Sigmoid colon (tissue), 4 donors: ENCODE results near the gene SLC38A8.

Experiments
- POLR2A ChIP-seq, 2 donors: fragments of 450-650 bp; IDR thresholded peaks; one replicate each; pipeline ENCODE4 v1.6.1; 2016; ENCODE audit warnings: antibody characterized with exemption in 2 of 2, mild to moderate bottlenecking in 2 of 2, moderate library complexity in 2 of 2
- POLR2AphosphoS5 ChIP-seq, 4 donors: sonication (generic); formaldehyde crosslinking; IDR thresholded peaks; one replicate each; pipeline ENCODE4 v1.6.1; 2017; ENCODE audit warnings: antibody characterized with exemption in 4 of 4
- TF ChIP-seq, protein P1 (sequence below), 4 experiments: fragments of 450-650 bp in 3 of 4; fragments of 200-600 bp in 1 of 4; IDR thresholded peaks; one replicate each; pipeline ENCODE4 v1.5.1; 2016 to 2019; ENCODE audit warnings: antibody characterized with exemption in 4 of 4, mild to moderate bottlenecking in 3 of 4, moderate library complexity in 2 of 4

DNA sequence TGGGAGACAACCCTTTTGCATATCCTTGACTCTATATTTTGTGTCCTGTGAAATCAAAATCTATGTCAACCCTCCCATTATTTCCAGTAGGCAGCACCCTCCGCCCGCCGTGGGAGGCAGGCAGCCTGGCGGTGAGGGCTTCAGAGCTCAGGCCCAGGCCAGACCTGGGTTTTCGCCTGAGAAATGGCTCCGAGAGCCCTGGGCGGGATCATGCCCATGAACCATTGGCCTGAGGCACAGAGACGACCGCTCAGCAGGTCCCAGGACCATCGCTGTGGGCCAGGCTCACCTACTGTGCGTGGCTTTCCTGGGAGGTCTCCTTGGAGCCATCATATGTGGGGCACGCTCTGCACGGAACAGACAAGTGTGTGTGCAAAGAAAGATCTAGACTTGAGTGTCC lies 6.3 kb upstream of the SLC38A8 start:
- TF ChIP-seq POLR2AphosphoS5 (IDR thresholded peaks at IDR 0.05): no peak
- TF ChIP-seq POLR2A (IDR thresholded peaks at IDR 0.05): no peak
- TF ChIP-seq, protein P1, sequence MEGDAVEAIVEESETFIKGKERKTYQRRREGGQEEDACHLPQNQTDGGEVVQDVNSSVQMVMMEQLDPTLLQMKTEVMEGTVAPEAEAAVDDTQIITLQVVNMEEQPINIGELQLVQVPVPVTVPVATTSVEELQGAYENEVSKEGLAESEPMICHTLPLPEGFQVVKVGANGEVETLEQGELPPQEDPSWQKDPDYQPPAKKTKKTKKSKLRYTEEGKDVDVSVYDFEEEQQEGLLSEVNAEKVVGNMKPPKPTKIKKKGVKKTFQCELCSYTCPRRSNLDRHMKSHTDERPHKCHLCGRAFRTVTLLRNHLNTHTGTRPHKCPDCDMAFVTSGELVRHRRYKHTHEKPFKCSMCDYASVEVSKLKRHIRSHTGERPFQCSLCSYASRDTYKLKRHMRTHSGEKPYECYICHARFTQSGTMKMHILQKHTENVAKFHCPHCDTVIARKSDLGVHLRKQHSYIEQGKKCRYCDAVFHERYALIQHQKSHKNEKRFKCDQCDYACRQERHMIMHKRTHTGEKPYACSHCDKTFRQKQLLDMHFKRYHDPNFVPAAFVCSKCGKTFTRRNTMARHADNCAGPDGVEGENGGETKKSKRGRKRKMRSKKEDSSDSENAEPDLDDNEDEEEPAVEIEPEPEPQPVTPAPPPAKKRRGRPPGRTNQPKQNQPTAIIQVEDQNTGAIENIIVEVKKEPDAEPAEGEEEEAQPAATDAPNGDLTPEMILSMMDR (IDR thresholded peaks at IDR 0.05): no peak
